IPS-15b (cell line): ENCODE measurements around the gene IFT122.

ENCODE experiments used
- H3K27me3 ChIP-seq: one replicate; pipeline ENCODE4 v1.6.1; 2013; ENCODE audit warnings: low read length; ENCODE audit not compliant: control insufficient read depth, insufficient read depth
- H3K36me3 ChIP-seq: one replicate; pipeline ENCODE4 v1.6.1; 2013; ENCODE audit warnings: low read length; ENCODE audit not compliant: control insufficient read depth, insufficient read depth
- H3K4me1 ChIP-seq: one replicate; pipeline ENCODE4 v1.6.1; 2013; ENCODE audit warnings: mild to moderate bottlenecking, low read length; ENCODE audit not compliant: control insufficient read depth, insufficient read depth
- H3K4me3 ChIP-seq: one replicate; pipeline ENCODE4 v1.5.1; 2013; ENCODE audit warnings: low read depth, low read length
- H3K9ac ChIP-seq: one replicate; pipeline ENCODE4 v1.6.1; 2013; ENCODE audit warnings: low read depth, mild to moderate bottlenecking, low read length
- H3K9me3 ChIP-seq: one replicate; pipeline ENCODE4 v1.6.1; 2013; ENCODE audit warnings: mild to moderate bottlenecking, low read length; ENCODE audit not compliant: control insufficient read depth, insufficient read depth

Gene IFT122

DNA sequence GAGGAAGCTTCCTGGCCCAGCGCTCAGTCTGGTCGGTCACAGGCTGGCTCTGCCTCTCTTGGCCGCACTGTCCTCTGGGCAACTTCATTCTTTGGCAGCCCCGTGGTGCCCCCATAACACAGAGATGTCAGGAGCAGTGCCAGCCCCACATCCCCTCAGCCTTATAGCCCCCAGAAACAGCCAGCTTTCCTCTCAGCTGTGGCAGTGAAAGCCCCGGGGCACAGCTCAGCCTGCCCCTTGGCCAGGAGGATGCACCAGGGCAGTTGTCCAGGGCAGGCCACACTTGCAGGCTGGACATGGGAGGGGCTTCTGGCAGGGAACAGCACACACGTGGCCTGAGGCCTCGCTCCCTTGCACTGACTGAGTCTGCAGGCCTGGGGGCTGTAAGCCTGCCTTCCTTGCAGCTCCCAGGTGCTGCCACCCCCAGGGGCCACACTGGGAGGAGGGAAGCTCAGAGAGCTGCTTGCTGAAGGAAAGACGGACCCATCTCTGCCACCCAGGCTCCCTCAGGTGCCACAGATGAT is 78.1 kb downstream of the IFT122 start:
- no peak overlapping the region for H3K9ac ChIP-seq
- no peak overlapping the region for H3K4me3 ChIP-seq
- H3K9me3 ChIP-seq = no peaks in the 10 kb centered on the region
- no peaks in the 10 kb centered on the region for H3K4me1 ChIP-seq
- H3K27me3 ChIP-seq = no peaks in the 10 kb centered on the region
- H3K36me3 ChIP-seq = peaks cover 16% of the 10 kb centered on the region

DNA sequence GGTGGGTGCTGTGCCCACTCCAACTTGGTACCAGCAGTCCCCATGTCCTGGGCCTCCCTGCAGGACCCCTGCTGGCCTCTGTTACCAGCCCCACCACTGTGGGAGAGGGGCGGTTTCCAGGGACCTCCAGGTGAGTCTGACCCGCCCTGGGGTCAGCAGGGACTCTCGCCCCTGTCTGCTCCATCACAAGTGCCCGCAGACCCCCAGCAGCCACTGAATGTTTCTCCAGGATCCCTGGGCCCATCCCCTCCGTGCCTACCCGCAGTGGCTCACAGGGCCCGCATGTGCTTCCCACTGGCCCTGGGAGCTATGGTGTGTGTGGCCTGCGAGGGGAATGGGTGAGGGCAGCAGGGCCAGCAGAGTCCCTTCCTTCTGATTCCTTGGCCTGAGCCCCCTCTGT is 78.6 kb downstream of the IFT122 start:
- H3K9me3 ChIP-seq = no peaks in the 10 kb centered on the region
- H3K4me3 ChIP-seq = no peak overlapping the region
- no peaks in the 10 kb centered on the region for H3K4me1 ChIP-seq
- H3K36me3 ChIP-seq = peaks cover 11% of the 10 kb centered on the region
- no peak overlapping the region for H3K9ac ChIP-seq
- no peaks in the 10 kb centered on the region for H3K27me3 ChIP-seq

DNA sequence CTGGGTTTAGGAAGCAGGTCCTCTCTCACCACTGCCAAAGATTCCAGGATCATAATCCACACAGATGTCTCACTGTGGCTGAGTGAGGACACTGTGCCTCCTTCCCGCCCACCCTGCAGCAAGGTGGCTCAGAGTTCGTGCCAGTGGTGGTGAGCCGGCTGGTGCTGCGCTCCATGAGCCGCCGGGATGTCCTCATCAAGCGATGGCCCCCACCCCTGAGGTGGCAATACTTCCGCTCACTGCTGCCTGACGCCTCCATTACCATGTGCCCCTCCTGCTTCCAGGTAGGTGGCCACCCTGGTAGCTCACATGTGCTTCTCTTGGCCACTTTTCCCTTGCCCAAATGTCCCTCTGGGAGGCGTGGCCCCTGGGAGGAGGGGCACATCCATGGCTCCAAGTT is 79.4 kb downstream of the IFT122 start:
- no peaks in the 10 kb centered on the region for H3K9me3 ChIP-seq
- H3K4me3 ChIP-seq = no peak overlapping the region
- H3K9ac ChIP-seq = no peak overlapping the region
- no peaks in the 10 kb centered on the region for H3K4me1 ChIP-seq
- H3K27me3 ChIP-seq = no peaks in the 10 kb centered on the region
- peaks cover 6% of the 10 kb centered on the region for H3K36me3 ChIP-seq

DNA sequence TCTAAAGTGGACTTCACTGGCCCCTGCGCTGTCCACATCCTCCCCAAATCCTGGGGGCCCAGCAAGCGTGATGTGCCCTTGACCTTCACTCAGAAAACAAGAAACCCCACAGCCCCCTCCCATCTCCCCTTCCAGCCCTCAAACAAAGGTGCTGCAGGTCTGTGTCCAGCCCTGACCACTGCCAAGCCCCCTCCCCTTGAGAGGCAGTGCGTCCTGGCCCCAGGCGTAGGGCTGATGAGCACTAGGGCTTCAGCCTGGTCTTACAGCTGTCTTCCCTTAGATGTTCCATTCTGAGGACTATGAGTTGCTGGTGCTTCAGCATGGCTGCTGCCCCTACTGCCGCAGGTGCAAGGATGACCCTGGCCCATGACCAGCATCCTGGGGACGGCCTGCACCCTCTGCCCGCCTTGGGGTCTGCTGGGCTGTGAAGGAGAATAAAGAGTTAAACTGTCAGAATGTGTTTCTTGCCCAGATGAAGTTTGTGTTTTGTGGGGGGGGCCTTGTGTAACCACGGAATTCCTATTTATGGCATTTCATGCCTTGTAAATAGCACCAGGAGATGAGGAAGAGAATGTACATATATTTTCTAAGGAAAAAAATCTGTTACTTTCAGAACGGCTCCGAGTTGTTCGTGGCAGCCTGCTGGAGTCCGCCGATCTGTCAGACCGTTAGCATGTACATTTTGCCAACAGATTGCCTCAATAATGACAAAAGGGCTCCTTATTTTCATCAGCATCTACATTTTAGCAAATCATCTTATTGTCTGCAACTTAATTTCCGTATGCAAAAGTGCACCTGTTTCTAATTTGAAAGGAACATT is 80.1 kb downstream of the IFT122 start:
- H3K9me3 ChIP-seq = no peaks in the 10 kb centered on the region
- H3K36me3 ChIP-seq = peaks cover 6% of the 10 kb centered on the region
- H3K9ac ChIP-seq = no peak overlapping the region

DNA sequence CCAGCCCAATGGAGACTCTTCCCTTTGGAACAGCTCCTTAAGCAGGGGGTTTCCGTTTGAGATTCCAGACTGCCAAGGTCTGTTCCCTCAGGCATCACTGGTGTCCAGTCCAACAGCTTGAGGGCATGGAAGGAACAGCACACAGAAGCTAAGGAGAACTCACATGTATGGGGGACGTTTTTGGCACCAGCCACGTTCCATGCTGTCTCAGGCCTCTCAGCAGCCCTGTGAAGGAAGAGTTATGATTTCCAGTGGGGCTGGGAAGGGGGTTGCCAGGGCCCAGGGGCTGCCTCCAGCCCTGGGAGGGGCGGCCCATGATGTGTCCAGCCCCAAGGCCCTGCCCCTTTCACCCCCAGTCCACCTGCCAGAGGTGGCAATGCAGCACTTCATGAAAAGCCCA is 80.9 kb downstream of the IFT122 start:
- H3K4me1 ChIP-seq = no peaks in the 10 kb centered on the region
- no peaks in the 10 kb centered on the region for H3K9me3 ChIP-seq
- H3K27me3 ChIP-seq = no peaks in the 10 kb centered on the region
- no peak overlapping the region for H3K9ac ChIP-seq
- H3K4me3 ChIP-seq = no peak overlapping the region
- H3K36me3 ChIP-seq = peaks cover 6% of the 10 kb centered on the region

More for the DNA sequence above, 80.1 kb downstream of the IFT122 start:
- Histone ChIP-seq H3K4me1 (no peaks in the 10 kb centered on the region), H3K27me3 (no peaks in the 10 kb centered on the region), H3K4me3 (no peak overlapping the region)

DNA sequence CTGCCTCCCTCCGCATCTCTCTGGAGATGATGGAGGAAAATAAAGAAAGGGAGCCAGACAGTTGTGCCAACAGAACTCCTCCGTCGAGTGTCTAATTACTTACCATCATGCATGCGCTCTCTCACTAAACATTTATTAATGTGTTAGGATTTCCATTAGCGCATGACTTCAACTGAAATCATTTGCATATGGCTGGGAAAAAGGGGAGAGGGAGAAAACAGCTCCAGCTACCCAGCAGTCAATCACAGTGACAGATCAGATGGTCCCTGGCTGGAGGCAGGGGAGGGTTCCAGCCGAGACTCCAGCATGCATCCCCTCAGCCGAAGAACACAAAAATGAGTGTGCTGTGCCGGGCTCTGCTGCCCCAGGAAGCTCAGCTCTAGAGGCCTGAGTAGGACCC is 81.6 kb downstream of the IFT122 start:
- Histone ChIP-seq H3K27me3 (no peaks in the 10 kb centered on the region), H3K4me1 (no peaks in the 10 kb centered on the region), H3K36me3 (no peaks in the 10 kb centered on the region), H3K4me3 (no peak overlapping the region), H3K9ac (no peak overlapping the region), H3K9me3 (no peaks in the 10 kb centered on the region)

DNA sequence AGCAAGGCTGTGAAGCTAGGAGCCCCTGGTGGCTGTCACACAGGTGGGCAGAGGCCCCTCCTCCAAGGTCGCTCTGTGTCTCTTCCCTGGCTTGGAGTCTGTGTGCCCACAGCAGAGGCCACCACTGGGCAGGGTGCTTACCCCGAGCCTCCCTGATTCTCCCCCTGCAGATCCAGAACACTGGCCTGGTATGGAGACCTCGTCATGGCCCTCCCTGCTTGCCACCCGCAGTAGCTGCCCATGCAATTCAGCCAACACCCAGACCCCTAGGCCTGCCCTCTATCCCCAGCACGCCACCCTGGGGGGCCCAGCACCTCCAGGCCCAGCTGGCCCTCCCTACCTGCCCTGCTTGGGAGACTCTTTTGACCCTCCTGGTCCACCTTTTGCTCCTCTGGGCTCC is 82.9 kb downstream of the IFT122 start:
- Histone ChIP-seq H3K4me1 (no peaks in the 10 kb centered on the region), H3K9ac (no peak overlapping the region), H3K27me3 (no peaks in the 10 kb centered on the region), H3K36me3 (no peaks in the 10 kb centered on the region), H3K4me3 (no peak overlapping the region), H3K9me3 (no peaks in the 10 kb centered on the region)

DNA sequence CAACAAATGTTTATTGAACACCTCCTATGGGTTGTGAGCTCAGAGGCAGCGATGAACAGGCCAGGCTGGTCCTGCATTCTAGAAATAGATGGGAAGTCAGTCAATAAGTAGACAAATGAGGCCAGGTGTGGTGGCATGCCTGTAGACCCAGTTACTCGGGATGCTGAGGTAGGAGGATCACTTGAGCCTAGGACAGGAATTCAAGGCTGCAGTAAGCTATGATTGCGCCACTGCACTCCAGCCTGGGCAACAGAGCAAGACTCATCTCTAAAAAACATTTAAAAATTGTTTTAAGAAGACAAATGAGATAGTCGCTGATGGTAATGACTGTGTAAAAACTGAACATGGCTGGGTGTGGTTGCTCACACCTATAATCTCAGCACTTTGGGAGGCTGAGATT is 84.1 kb downstream of the IFT122 start:
- no peaks in the 10 kb centered on the region for H3K9me3 ChIP-seq
- no peak overlapping the region for H3K4me3 ChIP-seq

DNA sequence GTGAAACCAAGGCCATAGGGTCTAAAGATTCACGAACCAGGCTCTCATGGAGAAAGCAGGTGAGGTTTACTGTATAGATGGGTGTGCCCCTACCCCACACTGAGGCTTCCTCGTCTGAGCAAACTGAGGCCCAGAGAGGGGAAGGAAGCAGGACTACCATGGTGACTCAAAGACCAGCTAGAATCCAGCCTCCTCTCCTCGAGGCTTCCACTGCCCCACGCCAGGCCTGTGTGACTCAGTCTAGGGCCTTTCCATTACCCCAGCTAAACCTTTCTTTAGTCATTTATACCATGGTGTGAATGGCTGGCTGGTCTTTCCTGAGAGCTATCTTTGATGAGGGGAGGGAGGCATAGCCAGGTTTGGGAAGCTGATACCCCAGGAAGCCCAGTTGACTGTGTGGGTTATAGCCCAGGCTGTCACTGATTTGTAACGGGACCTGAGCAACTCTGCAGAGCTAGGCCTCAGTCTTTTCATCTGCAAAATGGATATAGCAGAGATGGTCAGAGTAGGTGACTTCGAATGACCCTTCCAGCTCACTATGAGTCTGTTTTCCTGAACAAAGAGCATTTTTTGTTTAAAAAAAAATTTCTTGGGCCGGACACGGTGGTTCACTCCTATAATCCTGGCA is 85.4 kb downstream of the IFT122 start:
- H3K4me1 ChIP-seq = peaks cover 4% of the 10 kb centered on the region
- no peaks in the 10 kb centered on the region for H3K27me3 ChIP-seq
- no peak overlapping the region for H3K9ac ChIP-seq
- H3K4me3 ChIP-seq = no peak overlapping the region
- no peaks in the 10 kb centered on the region for H3K9me3 ChIP-seq
- H3K36me3 ChIP-seq = no peaks in the 10 kb centered on the region

More for the DNA sequence above, 84.1 kb downstream of the IFT122 start:
- Histone ChIP-seq H3K9ac (no peak overlapping the region), H3K36me3 (no peaks in the 10 kb centered on the region), H3K4me1 (no peaks in the 10 kb centered on the region), H3K27me3 (no peaks in the 10 kb centered on the region)

DNA sequence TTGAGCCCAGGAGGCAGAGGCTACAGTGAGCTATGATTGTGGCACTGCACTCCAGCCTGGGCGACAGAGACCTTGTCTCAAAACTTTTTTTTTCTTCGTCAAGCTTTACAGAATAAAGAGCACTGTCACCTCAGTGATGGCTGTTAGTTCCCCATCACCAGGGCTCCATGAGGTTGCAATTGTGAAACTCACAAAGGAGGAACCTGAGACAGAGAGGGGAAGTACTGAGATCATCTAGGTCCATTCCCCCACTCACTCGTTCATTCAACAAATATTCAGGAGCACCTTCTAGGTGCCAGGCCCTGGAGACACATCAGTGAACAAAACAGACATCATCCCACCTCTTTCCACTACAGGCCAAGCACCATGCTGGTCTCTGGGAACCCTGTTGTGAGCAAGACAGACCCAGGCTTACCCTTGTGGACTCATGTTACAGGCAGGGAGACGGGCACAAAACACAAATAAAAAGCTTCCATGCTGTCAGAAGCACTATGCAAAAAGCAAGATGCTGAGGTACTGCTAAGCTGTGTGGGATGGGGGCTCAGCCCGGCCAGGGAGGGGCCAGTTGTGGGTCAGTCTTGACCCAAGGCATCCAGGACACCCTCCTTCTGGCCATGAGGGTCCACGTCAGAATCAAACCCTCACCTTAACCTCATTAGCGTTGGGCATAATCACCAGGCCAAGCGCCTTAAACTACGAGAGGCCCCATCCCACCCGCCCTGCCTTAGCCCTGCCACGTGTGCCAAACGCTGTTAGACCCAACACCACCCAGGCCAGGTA is 86.3 kb downstream of the IFT122 start:
- H3K36me3 ChIP-seq = no peaks in the 10 kb centered on the region
- no peak overlapping the region for H3K9ac ChIP-seq
- peaks cover 4% of the 10 kb centered on the region for H3K4me1 ChIP-seq
- no peak overlapping the region for H3K4me3 ChIP-seq
- no peaks in the 10 kb centered on the region for H3K27me3 ChIP-seq
- H3K9me3 ChIP-seq = no peaks in the 10 kb centered on the region

DNA sequence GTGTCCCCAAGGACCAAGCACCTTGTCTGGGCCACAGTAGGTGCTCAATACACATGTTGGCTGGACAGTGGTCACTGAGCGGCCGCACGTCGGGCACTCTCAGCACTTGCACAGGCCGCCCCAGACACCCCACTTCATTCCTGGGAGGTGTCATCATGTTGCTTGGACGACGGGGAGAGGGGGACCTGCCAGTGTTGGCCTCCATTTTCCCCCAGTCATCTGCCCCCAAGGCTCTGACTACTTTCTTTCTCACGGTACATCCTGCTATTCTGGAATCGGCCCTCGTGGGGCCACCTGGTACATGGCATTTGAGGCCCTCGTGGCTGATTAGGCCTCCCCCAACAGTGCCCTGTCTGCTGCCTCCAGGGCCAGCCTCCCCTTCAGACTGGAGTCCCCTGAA is 87.2 kb downstream of the IFT122 start:
- Histone ChIP-seq H3K36me3 (no peaks in the 10 kb centered on the region), H3K4me1 (peaks cover 4% of the 10 kb centered on the region), H3K27me3 (no peaks in the 10 kb centered on the region), H3K4me3 (no peak overlapping the region), H3K9me3 (no peaks in the 10 kb centered on the region), H3K9ac (no peak overlapping the region)
